ENCODE data around the gene IGSF23.
"Not testable (repeated sequence)": the region's sequence is repeated elsewhere in the genome, so short reads cannot be mapped to it uniquely, and the experiment has no call there.

The IGSF23 gene

DNA sequence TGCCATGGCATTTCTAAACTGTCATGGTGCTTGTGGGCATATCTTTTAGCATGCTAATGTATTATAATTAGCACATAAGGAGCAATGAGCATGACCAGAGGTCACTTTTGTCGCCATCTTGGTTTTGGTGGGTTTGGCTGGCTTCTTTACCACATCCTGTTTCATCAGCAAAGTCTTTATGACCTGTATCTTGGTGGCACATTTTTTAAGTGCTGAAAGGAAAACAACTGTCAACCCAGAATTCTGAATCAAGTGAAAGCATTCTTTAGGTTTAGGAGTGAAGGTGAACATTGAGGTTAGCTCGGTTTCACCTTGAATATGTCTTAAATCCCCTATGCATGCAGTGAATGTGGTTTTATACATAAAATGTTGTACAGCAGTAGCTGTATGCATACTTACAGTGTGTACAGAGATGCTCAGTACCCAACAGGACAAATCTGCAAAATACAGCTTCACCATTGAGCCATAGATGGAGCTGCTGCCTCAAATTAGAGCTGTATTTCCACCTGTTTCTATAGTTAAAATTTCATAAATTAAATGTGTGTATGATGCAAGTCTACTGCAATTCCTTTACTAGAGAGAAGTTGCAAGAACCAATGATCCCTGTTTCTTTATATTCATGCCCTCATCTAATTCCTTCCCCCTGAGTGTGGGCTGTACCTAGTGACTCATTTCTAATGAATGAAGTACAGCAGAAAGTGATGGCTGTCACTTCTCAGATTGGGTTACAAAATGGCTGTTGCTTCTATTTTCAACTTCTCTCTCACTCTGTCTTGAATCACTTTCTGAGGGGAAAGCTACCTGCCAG, 25.2 kb upstream of the IGSF23 start:
- no peak for DNase-seq (ENCODE audit: low read depth)

DNA sequence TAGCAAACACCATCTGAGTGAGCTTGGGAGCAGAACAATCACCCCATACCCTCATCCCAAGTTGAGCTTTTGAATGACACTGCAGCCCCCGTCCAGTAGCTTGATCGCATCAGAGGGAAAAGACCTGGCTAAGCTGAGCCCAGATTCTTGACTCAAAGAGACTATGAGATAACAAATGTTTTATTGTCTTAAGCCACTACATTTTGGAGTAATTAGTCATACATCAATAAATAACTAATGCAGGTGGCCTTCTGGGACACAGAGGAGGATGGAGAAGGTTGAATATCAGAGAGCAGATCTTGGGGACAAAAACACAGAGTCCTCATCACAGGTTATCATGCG, 24.6 kb upstream of the IGSF23 start:
- no peak for DNase-seq (ENCODE audit: low read depth)

DNA sequence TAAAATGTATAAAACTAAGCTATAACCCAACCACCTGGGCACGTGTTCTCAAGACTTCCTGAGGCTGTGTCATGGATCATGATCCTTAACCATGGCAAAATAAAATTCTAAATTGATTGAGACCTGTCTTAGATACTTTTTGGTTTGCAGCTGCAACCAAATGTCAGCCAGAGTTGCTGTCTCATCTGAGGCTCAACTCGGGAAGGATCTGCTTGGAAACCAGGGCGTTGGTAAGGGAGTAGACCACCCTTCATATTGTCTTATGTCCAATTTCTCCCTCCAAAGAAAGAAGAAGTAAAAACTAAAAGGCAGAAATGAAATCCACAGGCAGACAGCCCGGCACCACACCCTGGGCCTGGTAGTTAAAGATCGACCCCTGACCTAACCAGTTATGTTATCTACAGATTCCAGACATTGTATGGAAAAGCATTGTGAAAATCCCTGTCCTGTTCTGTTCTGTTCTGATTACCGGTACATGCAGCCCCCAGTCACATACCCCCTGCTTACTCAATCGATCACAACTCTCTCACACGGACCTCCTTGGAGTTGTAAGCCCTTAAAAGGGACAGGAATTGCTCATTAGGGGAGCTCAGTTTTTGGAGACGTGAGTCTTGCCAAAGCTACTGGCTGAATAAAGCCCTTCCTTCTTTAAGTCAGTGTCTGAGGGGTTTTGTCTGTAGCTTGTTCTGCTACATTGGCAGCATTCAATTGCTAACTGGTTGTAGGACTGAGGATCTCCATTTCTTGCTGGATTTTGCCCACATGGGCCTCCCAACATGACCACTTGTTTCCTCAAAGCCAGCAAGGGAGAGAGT, 22.9 kb upstream of the IGSF23 start:
- no peak for DNase-seq (ENCODE audit: low read depth)

DNA sequence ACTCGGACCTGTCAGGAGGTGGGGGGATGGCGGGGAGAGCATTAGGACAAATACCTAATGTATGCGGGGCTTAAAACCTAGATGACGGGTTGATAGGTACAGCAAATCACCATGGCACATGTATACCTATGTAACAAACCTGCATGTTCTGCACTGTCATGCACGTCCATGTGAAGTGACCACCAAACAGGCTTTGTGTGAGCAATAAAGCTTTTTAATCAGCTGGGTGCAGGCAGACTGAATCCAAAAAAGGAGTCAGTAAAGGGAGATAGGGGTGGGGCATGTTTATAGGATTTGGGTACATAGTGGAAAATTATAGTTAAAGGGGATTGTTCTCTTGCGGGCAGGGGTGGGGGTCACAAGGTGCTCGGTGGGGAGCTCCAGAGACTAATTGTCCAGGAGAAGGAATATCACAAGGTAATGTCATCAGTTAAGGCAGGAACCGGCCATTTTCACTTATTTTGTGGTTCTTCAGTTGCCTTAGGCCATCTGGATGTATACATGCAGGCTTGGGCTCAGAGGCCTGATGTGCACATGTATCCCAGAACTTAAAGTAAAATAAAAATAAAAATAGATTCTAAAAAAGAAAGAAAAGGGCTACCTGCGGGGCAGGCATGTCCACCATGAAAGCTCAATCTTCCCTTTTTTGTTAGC, 21.9 kb upstream of the IGSF23 start:
- DNase-seq (ENCODE audit: low read depth): not testable (repeated sequence)

DNA sequence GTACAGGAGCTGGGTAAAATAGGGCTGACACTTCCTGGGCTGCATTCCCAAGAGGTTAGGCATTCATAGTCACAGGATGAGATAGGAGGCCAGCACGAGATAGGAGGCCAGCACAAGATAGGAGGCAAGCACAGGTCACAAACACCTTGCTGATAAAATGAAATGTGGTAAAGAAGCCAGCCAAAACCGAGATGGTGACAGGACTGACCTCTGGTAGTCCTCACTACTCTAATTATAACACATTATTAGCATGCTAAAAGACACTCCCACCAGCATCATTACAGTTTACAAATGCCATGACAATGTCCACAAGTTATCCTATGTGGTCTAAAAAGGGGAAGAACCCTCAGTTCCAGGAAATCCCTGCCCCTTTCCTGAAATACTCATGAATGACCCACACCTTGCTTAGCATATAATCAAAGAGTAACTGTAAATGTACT, 20.9 kb upstream of the IGSF23 start:
- DNase-seq (ENCODE audit: low read depth): no peak

DNA sequence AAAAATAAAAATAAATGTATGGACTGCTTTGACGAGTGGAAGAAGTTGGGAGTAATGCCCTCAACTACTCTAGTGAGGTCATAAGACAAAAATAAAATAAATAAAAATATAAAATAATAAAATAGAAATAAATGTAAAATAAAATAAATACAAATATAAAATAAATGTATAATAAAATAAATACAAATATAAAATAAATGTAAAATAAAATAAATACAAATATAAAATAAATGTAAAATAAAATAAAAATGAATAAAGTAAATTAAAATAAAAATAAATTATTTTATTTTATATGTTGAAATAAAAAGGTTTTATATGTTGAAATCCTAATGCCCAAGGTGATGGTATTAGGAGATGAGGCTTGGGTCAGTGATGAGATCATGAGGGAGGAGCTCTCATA, 20.1 kb upstream of the IGSF23 start:
- DNase-seq (ENCODE audit: low read depth): no peak

DNA sequence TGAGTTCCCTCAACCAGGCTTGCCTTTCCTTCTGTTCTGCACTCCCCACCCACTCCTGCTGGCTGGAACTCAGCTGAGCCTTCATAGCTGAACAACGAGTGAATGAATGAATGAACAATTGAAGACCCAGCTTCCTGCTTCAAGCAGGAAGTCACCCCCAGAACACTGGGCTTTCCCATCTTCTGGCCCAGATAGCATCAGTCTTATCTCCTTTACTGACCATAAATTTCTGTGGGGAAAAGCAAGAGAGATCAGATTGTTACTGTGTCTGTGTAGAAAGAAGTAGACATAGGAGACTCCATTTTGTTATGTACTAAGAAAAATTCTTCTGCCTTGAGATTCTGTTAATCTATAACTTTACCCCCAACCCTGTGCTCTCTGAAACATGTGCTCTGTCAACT, 19.5 kb upstream of the IGSF23 start:
- not testable (repeated sequence) for DNase-seq (ENCODE audit: low read depth)

DNA sequence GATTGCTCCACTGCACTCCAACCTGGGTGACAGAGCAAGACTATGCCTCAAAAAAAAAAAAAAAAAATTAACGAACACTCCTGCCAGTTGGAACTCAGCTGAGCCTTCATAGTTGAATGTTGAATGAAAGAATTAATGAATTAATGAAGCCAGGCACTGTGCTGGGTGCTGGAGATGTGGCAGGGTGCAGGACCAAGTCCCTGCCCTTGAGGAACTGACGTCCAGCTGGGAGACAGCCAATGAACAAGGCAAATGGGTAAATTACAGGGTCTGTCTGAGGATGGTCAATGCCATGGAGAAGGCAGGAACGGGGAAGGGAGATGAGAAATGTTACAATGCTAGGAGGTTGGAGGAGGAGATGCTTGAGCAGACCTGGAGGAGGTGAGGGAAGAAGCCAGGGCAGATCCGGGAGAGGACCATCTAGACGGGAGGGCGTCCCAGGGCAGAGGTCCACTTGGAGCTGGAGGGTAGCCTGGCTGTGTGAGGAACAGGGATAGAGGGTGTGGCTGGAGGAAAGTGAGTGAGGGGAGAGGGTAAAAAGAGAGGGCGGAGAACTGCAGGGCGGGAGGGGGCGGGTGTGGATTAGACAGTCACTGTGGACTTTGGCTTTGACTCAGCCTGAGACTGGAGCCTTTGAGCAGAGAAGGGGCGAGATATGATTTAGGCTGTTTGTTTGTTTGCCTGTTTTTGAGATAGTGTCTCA, 16.8 kb upstream of the IGSF23 start:
- no peak for DNase-seq (ENCODE audit: low read depth)

DNA sequence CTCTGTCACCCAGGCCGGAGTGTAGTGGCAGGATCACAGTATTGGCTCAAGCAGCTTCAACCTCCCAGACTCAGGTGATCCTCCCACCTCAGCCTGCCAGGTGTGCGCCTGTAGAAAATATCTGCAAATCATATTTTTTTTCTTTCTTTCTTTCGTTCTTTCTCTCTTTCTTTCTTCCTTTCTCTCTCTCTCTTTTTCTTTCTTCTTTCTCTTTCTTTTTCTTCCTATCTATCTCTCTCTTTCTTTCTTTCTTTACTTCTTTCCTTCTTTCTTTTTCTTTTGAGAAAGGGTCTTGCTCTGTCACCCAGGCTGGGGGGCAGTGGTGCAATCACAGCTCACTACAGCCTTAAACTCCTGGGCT, 16.3 kb upstream of the IGSF23 start:
- no peak for DNase-seq (ENCODE audit: low read depth)

DNA sequence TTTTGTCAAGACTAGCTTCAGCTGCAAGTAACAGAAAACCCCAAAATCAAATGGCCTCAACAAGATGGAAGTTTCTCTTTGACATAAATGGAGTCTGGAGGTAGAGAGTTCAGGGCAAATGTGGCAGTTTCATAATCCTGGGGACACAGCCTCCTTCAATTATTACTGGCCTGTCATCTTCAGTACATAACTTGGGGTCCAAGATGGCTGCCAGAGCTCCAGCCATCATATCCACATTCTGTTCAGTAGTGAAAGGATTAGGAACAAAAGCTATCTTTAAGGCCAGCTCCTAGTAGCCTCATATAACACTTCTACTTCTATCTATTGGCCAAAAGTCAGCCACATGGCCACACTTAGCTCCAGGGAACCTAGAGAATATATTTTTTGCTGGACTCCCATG, 15.0 kb upstream of the IGSF23 start:
- no peak for DNase-seq (ENCODE audit: low read depth)

DNA sequence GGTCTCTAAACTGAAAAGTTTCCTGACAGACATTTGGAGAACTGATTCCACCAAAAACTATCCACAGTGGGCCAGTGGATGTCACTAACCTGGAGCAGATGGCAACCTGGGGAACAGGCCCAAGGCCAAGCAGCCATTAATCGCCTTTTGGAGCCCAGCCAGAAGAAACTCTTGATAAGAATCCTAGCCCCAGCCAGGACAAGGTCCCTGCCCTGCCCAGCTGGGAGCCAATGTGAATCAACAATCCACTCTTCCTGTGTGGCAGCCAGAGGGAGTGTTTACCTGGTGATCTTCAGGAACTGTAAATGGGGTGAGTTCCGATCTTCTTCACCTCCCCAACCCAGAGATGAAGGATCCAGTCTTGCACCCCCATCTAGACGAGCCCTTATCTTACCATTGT, 14.5 kb upstream of the IGSF23 start:
- no peak for DNase-seq (ENCODE audit: low read depth)

DNA sequence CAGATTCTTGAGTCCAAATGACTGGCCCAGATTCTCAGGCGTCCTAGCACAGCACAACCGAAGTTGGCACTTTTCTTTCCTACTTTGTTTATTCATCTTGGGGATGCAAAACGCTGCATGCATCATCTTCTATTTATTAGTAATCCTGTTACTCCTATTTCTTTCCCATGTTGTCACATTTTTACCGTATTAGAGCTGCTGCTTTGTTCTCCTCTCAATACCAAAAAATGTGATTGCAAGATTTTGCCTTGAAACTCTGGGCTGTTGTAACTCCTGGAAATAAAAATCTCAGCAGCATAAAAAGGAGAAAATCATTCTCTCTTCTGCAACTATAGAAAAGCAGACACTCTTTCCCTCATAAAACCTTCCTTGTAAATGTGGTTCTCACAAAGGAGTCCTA, 12.9 kb upstream of the IGSF23 start:
- DNase-seq (ENCODE audit: low read depth): no peak

DNA sequence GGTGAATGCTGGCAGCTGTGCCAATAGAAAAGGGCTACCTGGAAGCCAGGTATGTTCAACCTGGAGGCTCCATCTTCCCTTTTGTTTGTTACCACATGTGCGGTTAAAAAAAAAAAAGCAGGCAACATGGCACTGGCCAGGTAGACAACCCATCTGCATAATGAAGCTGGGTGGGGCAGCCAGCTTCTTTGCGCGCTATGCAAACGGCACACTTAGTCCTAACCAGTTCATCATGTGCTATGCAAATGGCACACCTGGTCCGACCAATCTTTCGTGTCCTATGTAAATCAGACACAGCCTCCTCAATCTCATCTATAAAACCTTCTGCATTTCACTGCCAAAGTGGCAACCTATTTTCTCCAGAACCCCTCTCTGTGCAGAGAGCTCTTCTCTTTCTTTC, 11.3 kb upstream of the IGSF23 start:
- no peak for DNase-seq (ENCODE audit: low read depth)

DNA sequence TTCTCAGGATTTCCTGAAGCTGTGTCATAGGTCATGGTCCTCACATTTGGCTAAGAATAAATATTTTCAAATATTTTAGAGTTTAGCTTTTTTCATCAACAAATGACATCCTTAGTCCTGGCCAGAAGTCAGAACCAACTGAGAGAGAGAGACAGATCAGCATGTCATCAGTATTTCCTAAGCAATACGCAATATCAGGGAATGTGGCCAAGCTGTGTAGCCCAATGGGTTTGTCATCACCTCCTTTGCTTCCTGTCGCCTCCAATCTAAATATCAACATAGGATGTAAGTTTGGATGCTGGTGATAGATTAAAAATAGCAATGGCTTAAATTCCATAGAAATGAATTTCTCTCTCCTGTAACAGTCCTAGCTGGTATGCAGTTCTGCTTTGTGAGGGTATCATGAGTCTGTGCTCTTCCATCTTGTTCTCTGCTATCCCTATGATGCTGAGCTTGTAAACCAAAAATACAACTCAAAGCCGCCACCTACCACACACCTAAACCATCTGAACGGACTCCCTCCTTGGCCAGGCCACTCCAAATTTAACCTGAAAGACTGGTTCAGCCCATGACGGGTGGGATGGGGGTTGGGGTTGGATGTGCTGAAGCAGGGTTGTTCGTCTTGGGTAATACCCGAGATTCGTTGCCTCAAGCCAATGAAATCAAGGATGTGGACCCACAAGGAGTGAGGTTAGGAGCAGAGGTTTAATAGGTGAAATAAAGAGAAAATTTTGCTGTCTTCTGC, 10.0 kb upstream of the IGSF23 start:
- no peak for DNase-seq (ENCODE audit: low read depth)

DNA sequence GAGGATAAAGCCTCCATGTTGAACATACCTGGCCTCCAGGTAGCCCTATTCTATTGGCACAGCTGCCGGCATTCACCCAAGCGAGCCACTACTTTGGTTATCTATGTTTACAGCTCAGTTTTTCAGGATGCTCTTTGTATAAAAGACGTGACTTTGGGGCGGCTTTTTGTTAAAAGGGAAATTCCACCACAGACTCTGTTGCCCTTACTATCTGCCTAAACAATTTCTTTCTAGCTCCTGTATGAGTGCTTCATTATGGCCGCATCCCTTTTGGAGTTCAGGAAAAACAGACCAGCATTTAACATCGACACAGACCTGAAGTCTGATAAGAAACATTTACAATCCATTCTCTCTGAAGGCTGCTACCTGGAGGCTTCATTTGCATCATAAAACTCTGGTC, 9.1 kb upstream of the IGSF23 start:
- DNase-seq (ENCODE audit: low read depth): no peak

DNA sequence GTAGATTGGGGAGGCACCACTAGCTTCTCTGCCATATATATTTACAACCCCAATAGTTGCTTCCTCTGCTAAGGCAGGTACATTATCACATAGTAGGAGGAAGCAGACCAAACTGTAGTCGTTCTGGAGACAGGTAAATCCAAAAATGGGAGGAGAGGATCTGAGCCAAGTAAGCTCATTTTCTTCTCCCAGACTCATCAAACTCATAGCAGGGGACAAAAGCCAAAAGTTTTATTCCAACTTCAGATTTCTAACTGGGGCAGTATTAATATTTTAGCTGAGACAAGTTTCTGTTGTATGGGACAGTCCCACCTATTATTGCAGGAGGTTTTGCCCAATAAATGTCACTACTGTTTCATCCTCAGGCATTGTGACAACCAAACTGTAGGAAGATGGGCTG, 7.8 kb upstream of the IGSF23 start:
- no peak for DNase-seq (ENCODE audit: low read depth)

DNA sequence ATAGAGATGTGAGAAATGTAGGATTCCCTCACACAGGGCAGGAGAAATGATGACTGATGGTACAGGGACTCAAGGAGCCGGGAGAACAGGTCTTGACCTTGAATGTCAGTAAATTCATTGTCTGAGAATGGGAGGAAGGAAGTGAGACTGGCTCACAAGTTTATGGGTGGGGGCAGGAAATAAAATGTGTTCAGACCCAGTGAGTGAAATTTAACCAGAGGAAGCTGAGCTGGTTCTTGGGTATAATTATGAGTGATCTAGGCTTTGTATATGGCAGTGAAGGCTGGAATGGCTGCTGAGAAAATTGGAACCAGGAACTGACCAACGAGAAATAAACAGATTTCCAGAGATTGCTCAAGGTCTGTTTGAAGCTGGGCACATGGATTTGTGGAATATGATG, 6.3 kb upstream of the IGSF23 start:
- no peak for DNase-seq (ENCODE audit: low read depth)

DNA sequence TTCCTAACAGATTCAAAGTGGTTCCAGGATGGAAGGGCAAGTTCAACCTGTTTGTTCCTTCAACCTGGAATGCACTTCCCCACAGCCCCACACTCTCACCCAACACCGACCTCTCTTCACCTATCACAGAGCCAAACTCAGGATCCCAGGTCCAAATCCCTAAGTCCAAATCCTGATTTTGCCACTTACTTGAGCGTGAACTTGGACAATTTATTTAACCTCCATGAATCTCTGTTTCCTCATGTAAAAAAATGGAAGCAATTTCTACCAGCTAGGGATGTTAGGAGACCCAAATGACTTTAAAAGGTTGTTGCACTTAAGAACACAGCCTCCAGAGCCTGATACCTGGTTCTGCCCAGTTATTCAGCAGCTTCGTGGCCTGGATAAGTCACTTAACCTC, 5.4 kb upstream of the IGSF23 start:
- DNase-seq (ENCODE audit: low read depth): no peak

DNA sequence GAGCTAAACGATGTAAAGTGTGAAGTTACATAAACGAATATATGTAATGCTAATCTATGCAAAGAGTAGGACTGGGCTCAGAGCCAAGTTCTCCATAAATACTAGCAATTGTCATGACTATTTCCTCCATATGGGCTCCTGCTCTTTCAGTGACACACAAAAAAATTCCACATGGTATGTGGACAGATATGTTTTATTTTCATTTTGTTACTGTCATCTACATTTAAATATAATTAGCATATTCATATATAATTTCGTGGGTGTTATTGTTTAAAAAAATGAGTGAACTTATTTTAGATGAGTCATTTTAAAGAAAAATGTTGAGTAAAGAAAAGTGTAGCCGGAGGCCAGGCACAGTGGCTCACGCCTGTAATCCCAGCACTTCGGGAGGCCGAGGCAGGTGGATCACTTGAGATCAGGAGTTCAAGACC, 5.0 kb upstream of the IGSF23 start:
- DNase-seq (ENCODE audit: low read depth): no peak

DNA sequence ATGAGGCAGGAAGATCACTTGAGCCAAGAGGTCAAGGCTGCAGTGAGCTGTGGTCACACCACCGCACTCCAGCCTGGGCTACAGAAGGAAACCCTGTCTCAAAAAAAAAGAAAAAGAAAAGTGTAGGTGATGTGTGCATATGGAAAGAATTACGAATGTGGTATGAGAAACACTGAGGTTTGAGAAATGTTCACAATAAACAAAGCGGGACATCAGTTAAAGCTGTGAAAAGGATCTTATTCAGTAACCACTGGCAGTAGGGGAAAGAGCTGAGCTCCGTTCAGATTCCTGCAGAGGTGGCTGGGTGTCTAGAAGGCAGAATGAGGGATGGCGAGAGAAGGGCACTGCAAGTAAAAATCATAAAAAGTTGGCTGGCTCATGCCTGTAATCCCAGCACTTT, 4.1 kb upstream of the IGSF23 start:
- no peak for DNase-seq (ENCODE audit: low read depth)

DNA sequence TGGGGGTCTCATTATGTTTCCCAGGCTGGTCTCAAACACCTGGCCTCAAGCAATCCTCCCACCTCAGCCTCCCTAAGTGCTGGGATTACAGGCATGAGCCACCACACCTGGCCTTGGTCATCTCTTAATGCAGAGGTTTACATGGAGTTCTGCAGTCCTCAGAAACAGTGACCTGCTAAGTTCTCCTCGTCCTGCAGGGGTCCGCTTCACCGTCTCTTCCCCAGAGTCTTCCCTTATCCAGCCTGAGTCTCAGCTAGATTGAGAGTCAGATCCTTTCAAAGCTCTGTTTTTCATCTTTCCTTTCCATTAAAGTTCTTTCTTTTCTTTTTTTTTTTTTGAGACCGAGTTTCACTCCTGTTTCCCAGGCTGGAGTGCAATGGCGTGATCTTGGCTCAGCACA, 2.9 kb upstream of the IGSF23 start:
- DNase-seq (ENCODE audit: low read depth): not testable (repeated sequence)

DNA sequence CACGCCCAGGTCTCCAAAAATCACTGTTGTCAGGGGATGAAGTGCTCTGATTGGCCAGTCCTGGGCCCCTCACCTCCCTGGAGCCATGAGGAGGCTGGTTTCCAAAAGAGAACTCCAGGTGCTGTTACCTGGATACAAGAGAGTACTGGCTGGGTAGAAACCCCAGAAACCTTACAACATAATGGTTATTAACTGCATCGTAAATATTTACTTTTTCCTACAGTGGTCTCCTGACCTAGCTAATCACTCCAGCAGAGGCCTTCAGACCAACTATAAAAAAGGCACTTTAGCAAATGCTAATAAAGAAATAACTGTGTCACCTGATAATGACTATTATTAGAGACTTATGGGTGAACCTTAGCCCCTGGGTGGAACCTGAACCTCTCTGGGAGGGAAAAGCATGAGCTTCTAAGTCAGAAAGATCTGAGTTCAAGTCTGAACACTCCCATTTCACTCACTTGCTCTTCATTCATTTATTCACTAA, 1.5 kb upstream of the IGSF23 start:
- no peak for DNase-seq (ENCODE audit: low read depth)

Data from activated gamma-delta T cell treated with anti-CD3 and anti-CD28 coated beads, Interleukin-2, amount 50 U/mL, for 16 hours (primary cell).